ENCODE measurements around the gene MAN1A2. TPM values are rescaled to one million over a fixed set of nuclear protein-coding genes. Genes with fewer than 3 reads are reported as not detected.

Gene MAN1A2
- total and polyA plus RNA-seq, 2 experiments from 2014 or later: 24.7 to 45.0 TPM

DNA sequence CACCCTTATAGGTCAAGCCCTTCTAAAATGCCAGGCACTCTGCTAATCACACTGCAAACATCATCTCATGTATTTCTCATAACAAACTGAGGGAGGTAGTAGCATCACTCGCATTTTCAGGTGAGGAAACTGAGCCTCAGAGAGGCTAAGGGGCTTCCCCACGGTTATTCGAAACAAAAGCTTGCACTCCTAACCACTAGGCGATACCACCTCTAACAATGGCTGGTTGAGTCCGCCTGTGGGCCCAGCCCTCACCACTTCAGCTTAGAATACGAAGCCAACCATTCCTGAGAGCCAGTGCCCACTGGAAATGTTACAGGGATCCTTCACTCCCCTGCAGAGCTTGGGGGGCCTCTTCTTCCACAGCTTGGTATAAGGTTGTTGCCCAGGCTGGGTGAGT is 173.3 kb downstream of the MAN1A2 start:
- Histone ChIP-seq H3K9me2 (replicated peaks; ENCODE audit: insufficient read depth) (no peaks in the 10 kb centered on the region), H3K4me1 (ENCODE audit: insufficient read depth) (peaks cover 14% of the 10 kb centered on the region), H3K9me3 (ENCODE audit: low read depth) (no peaks in the 10 kb centered on the region), H3K36me3 (replicated peaks; ENCODE audit: insufficient read depth, low read depth) (no peaks in the 10 kb centered on the region), H3K4me3 (no peak overlapping the region), H3K27ac (no peak overlapping the region), H3K27me3 (no peaks in the 10 kb centered on the region), H3K4me2 (no peak overlapping the region), H2AFZ (no peak overlapping the region), H4K20me1 (ENCODE audit: insufficient read depth, poor library complexity, severe bottlenecking) (no peaks in the 10 kb centered on the region), H3K79me2 (no peaks in the 10 kb centered on the region)
- no peak for DNase-seq (ENCODE audit: low spot score)
- WGBS (ENCODE audit: low lambda C conversion rate, missing lambda C conversion rate): 96% methylated on average over 6 of the region's 6 CpGs
- no peak for TF ChIP-seq EZH2phosphoT487 (IDR thresholded peaks at IDR 0.05; ENCODE audit: low read depth, severe bottlenecking, unreplicated experiment)
- TF ChIP-seq, protein P1, sequence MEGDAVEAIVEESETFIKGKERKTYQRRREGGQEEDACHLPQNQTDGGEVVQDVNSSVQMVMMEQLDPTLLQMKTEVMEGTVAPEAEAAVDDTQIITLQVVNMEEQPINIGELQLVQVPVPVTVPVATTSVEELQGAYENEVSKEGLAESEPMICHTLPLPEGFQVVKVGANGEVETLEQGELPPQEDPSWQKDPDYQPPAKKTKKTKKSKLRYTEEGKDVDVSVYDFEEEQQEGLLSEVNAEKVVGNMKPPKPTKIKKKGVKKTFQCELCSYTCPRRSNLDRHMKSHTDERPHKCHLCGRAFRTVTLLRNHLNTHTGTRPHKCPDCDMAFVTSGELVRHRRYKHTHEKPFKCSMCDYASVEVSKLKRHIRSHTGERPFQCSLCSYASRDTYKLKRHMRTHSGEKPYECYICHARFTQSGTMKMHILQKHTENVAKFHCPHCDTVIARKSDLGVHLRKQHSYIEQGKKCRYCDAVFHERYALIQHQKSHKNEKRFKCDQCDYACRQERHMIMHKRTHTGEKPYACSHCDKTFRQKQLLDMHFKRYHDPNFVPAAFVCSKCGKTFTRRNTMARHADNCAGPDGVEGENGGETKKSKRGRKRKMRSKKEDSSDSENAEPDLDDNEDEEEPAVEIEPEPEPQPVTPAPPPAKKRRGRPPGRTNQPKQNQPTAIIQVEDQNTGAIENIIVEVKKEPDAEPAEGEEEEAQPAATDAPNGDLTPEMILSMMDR (IDR thresholded peaks at IDR 0.05; ENCODE audit: poor library complexity): no peak

DNA sequence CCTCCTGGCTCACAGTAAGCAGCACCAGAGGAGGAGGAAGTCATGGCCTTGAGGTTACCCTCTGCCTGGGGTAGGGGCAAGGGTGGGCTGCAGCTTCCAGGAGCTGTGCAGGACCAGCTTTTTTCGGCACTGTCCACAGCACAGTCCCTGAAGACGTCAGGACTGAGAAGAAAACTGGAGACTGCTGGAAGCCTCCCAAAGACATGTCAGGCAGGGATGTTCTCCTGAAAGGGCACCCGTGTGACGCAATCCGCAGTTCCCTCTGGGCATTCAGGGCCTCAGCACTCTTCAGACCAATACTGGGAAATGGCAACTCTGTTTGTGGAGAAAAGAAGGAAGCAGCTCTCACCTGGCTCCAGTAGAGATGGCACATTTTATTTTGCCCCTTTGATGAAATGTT is 173.8 kb downstream of the MAN1A2 start:
- no peak overlapping the region for H3K4me2 ChIP-seq
- no peak overlapping the region for H2AFZ ChIP-seq
- H3K36me3 ChIP-seq (replicated peaks; ENCODE audit: insufficient read depth, low read depth): no peaks in the 10 kb centered on the region
- DNase-seq (ENCODE audit: low spot score): peak; percentile 29
- H3K27ac ChIP-seq: no peak overlapping the region
- no peak for TF ChIP-seq EZH2phosphoT487 (IDR thresholded peaks at IDR 0.05; ENCODE audit: low read depth, severe bottlenecking, unreplicated experiment)
- TF ChIP-seq, protein P1 (IDR thresholded peaks at IDR 0.05; ENCODE audit: poor library complexity): no peak
- no peak for TF ChIP-seq EZH2 (IDR thresholded peaks at IDR 0.05; ENCODE audit: borderline replicate concordance)
- H3K4me3 ChIP-seq: no peak overlapping the region
- H3K9me2 ChIP-seq (replicated peaks; ENCODE audit: insufficient read depth): no peaks in the 10 kb centered on the region
- peaks cover 14% of the 10 kb centered on the region for H3K4me1 ChIP-seq (ENCODE audit: insufficient read depth)
- no peaks in the 10 kb centered on the region for H3K9me3 ChIP-seq (ENCODE audit: low read depth)
- no peaks in the 10 kb centered on the region for H3K27me3 ChIP-seq
- H3K79me2 ChIP-seq: no peaks in the 10 kb centered on the region
- 73% methylated on average over 5 of the region's 5 CpGs for WGBS (ENCODE audit: low lambda C conversion rate, missing lambda C conversion rate)
- no peaks in the 10 kb centered on the region for H4K20me1 ChIP-seq (ENCODE audit: insufficient read depth, poor library complexity, severe bottlenecking)

DNA sequence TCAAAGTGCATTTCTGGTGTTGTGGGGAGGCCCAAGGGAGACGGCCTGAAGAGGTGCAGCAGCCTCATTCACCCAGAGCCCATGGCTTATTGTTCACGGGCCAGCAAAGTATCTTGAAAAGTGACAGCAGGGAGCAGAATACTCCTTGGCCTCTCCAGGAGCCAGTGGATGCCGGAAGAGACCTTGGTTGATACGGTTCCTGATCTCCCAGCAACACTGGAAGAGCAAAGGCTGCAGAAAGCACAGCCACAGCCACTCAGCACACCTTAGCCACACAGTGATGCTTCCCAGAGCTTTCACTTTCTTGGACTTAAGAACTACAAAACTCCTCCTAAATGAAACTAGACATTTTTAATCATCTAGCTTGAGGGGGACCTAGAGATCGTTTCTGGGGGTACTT is 174.3 kb downstream of the MAN1A2 start:
- Histone ChIP-seq H3K9me3 (ENCODE audit: low read depth) (no peaks in the 10 kb centered on the region), H3K27ac (no peak overlapping the region), H3K36me3 (replicated peaks; ENCODE audit: insufficient read depth, low read depth) (no peaks in the 10 kb centered on the region), H3K4me1 (ENCODE audit: insufficient read depth) (peaks cover 14% of the 10 kb centered on the region), H3K27me3 (no peaks in the 10 kb centered on the region), H4K20me1 (ENCODE audit: insufficient read depth, poor library complexity, severe bottlenecking) (no peaks in the 10 kb centered on the region), H3K4me3 (no peak overlapping the region), H3K79me2 (no peaks in the 10 kb centered on the region), H3K9me2 (replicated peaks; ENCODE audit: insufficient read depth) (no peaks in the 10 kb centered on the region), H3K4me2 (no peak overlapping the region), H2AFZ (no peak overlapping the region)
- TF ChIP-seq EZH2phosphoT487 (IDR thresholded peaks at IDR 0.05; ENCODE audit: low read depth, severe bottlenecking, unreplicated experiment): no peak
- TF ChIP-seq, protein P1 (IDR thresholded peaks at IDR 0.05; ENCODE audit: poor library complexity): no peak
- no peak for TF ChIP-seq EZH2 (IDR thresholded peaks at IDR 0.05; ENCODE audit: borderline replicate concordance)
- DNase-seq (ENCODE audit: low spot score): no peak
- WGBS (ENCODE audit: low lambda C conversion rate, missing lambda C conversion rate): 76% methylated on average over 5 of the region's 5 CpGs

Measured in hepatocyte (in vitro differentiated cells).